CD4-positive, alpha-beta T cell treated with Interleukin-2 at 100 ng/mL for 4 hours (primary cell): ENCODE results near the gene MYO5A.
A peak's percentile ranks its signal among the peaks of the same experiment; 100 is the strongest.

Experiments
- DNase-seq: peaks from one replicate; pipeline ENCODE4 v3.0.0-alpha.2; 2020; ENCODE audit warnings: low spot score

MYO5A gene

DNA sequence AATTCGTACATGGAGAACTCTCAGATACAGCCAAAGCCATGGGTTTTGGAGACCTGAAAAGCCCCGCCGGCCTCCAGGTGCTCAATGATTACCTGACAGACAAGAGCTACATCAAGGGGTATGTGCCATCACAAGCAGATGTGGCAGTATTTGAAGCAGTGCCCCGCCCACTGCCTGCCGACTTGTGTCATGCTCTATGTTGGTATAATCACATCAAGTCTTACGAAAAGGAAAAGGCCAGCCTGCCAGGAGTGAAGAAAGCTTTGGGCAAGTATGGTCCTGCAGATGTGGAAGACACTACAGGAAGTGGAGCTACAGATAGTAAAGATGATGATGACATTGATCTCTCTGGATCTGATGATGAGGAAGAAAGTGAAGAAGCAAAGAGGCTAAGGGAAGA, 23.5 kb downstream of the MYO5A start:
- no peak for DNase-seq

- no peak for DNase-seq
Observed at GRCh38 chr15:52503788-52504496, 24.7 kb downstream of the MYO5A start.

DNA sequence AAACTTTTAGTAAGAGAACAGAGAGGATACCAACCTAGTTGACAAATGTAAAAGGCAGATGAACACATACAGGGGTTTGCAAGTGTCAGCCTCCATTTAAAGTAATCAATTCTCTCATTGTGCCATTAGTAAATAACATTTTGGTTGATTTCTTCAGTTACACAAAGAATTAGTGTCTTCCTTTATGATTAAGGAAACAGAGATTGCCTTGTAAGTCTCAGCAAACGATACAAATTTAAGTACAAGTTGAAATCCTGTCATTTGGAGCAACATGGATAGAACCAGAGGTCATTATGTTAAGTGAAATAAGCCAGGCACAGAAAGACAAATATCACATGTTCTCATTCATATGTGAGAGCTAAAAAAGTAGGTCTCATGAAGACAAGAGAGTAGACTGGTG, 26.1 kb downstream of the MYO5A start:
- DNase-seq: no peak

DNA sequence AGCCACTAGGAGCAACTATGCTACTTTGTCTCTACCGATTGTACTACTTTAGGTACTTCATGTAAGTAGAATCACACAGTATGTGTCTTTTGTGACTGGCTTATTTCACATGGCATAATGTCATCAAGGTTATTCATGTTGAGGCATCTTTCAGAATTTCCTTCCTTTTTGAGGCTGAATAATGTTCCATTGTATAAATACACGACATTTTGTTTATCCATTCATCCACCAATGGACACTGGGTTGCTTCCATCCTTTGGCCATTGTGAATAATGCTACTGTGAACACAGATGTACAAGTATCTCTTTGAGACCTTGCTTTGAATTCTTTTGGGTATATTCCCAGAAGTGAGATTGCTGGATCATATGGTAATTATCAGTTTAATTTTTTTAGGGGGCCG, 29.2 kb downstream of the MYO5A start:
- no peak for DNase-seq

DNA sequence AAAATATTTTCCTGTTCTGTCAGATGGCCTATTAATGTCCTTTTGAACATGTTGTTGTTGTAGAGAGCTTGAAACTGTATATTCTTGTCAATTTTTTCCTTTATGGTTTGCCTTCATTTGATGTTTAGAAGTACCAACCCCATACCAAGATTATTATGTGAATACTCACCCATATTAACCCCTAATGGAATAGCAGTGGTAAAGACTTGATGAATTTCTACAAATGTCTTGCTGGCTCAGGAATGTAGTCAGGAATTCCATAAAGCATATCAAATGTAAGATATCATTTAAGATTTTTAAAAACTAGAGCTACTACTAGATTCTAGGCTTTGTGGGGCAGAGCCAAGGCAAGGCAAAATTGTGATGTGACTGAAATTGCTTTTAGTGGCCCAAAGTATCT, 30.0 kb downstream of the MYO5A start:
- no peak for DNase-seq

DNA sequence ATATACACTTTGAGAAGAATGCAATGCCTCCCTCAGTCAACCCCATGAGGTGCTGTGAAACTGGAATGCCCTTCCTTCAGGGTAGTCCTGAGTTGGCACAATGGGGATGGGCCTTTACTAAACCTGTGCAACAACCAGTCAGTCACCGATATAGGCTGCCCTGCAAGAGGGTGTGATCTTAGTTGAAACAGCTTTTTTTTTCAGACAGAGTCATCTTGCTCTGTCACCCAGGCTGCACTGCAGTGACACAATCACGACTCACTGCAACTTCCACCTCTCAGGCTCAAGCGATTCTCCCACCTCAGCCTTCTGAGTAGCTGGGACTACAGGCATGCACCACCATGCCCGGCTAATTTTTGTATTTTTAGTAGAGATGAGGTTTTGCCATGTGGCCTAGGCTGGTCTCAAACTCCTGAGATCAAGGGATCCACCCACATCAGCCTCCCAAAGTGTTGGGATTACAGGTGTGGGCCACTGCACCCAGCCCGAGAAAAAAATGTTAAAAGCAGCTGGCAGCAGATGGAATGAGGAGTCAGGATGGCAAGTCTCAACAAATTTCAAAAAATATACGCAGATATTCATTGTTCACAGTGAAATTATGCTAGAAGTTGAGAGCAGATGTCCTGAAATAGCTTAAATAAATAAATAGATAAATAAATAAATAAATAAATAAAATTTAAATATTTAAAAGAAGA, 31.8 kb downstream of the MYO5A start:
- peak; percentile 18 for DNase-seq

GRCh38 chr15:52496175-52496574, 32.5 kb downstream of the MYO5A start:
- DNase-seq: no peak

DNA sequence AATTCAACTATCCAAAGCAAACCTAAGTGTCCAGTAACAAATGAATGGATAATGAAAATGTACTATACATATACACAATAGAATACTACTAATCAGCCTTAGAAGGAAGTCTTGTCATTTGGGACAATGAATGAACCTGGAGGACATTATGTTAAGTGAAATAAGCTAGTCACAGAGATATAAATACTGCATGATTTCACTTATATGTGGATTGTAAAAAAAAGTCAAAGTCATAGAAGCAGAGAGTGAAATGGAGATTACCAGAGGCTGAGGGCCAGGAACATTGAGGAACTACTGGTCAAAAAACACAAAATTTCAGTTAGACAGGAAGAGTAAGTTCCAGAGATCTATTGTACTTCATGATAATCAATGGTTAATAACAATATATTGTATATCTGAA, 33.6 kb downstream of the MYO5A start:
- DNase-seq: no peak

DNA sequence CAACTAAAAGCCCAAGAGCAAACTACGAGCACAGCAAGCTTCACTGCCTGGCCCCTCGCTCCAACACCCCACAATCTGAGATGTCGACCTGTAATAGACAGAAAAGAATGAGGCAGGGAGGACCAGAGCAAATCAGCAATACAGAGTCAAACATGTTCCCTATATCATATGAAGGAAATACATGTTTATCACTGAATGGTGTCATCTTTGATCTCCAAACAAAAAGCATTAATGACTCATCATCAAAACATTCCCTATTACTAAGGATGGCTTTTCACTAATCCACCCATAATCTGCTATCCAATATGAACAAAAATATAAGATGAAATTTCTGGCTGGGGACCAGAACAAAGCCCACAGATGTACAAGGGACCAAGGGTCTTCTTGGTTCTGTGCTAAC, 34.7 kb downstream of the MYO5A start:
- no peak for DNase-seq

GRCh38 chr15:52492132-52492531, 36.5 kb downstream of the MYO5A start:
- DNase-seq: no peak

DNA sequence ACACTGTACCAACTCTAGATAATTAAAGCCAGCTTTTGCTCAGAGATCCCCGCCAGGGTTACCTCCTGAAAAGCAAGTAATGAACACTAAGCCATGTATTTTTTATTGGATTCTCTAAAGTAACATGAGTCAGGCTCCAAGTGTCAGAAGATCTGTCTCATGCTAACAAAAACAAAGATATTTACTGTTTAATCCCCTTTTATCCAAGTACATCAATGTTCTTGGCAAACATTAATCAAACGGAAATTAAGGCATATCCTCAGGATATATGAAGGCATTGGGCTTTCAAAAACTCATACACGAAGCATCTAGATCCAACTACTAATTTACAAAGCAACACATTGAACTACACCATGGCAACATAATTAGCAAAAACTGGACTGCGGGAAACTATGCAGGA, 37.2 kb downstream of the MYO5A start:
- no peak for DNase-seq

- peak; percentile 38 for DNase-seq
Observed at GRCh38 chr15:52489430-52489829, 39.2 kb downstream of the MYO5A start.

GRCh38 chr15:52488830-52489229, 39.9 kb downstream of the MYO5A start:
- no peak for DNase-seq

- DNase-seq: no peak
Observed at GRCh38 chr15:52486003-52486996, 42.4 kb downstream of the MYO5A start.

- no peak for DNase-seq
Observed at GRCh38 chr15:52485290-52485689, 43.4 kb downstream of the MYO5A start.

- DNase-seq: no peak
Observed at GRCh38 chr15:52483707-52484106, 45.0 kb downstream of the MYO5A start.

DNA sequence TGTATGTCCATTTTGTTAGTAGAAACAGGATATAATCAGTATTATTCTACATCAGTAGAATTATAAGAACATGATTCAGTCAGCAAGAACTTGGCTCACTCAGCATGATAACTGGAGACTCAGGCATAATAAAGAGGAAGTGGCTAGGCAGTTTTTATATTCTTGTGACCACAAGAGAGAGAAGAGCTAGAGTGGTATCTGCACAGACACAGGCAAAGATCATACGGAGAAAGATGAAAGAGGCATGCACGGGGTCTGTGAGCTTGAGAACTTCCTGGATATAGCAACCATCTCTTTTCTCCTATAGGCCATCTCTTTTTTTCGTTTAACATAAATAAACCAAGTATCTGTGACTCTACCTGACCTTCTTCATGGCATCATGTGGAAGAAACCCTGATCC, 46.8 kb downstream of the MYO5A start:
- DNase-seq: peak; percentile 86

DNA sequence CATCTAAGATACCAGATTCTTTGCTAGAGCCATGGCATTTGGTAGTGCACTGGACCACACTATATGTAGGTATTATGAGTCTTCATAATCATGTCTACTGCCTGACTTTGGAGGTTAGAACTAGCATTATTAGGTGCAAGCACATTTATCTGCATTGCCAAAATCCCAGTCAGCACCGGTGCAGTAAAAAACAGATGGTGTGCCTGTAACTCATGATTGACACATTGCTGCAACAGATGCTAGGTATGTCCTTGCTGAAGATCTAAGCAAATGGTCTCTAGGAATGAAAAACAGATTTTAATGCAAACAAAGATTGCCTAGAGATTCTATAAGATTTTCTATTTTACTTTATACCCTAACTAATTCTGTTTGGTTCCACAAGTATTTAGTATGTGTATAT, 47.7 kb downstream of the MYO5A start:
- no peak for DNase-seq

- no peak for DNase-seq
Observed at GRCh38 chr15:52466716-52467115, 62.0 kb downstream of the MYO5A start.

- DNase-seq: peak; percentile 32
Observed at GRCh38 chr15:52466134-52466701, 62.5 kb downstream of the MYO5A start.

GRCh38 chr15:52464478-52464877, 64.2 kb downstream of the MYO5A start:
- peak; percentile 43 for DNase-seq

DNA sequence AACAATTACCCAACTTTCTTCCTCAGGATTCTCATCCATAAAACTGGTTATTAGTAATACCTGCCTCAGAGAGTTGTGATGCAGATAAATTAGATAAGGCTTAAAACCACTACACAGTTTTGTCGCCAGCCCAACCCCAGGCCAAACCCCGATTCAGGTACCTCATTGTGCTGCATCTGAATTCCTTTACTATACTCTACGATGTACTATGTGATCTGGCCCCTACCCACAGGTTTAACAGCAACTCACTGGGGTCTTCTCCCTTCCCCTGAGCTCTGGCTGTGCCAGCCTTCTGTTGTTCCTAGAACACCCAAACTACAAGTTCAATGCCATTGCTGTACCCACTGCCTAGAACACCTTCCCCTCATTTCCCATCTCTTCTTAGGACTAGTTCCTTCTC, 64.6 kb downstream of the MYO5A start:
- DNase-seq: no peak
